Transverse colon (tissue), 4 donors: ENCODE results near the gene MOB3B. TPM values are rescaled to one million over a fixed set of nuclear protein-coding genes. Genes with fewer than 3 reads are reported as not detected.

Experiments used
- DNase-seq: peaks from one replicate; pipeline ENCODE4 v3.0.0-alpha.2; 2019
- H3K27ac ChIP-seq, 4 donors: fragments of 200-600 bp; sonication (generic); 2 replicates each; pipeline ENCODE4 v1.5.1; 2016 to 2018; ENCODE audit warnings: inconsistent platforms in 4 of 4
- H3K27me3 ChIP-seq: fragments of 200-600 bp; sonication (generic); 2 replicates; pipeline ENCODE4 v1.5.1; 2017; ENCODE audit warnings: inconsistent platforms
- H3K36me3 ChIP-seq, 4 donors: fragments of 200-600 bp; sonication (generic); 2 replicates each; pipeline ENCODE4 v1.5.1; 2017 to 2019; ENCODE audit warnings: inconsistent platforms in 4 of 4
- H3K4me1 ChIP-seq, 4 donors: fragments of 200-600 bp; sonication (generic); 2 replicates each; pipeline ENCODE4 v1.5.1; 2017 to 2020; ENCODE audit warnings: inconsistent platforms in 4 of 4
- H3K4me3 ChIP-seq, 4 donors: fragments of 200-600 bp; sonication (generic); 1 replicate in 1 of 4; 2 replicates in 3 of 4; pipeline versions ENCODE4 v1.5.1 to v1.6.1; 2017 to 2019; ENCODE audit warnings: inconsistent platforms in 4 of 4
- H3K9me3 ChIP-seq, 2 donors: fragments of 200-600 bp; sonication (generic); 2 replicates each; pipeline ENCODE4 v1.5.1; 2017 to 2019; ENCODE audit warnings: inconsistent platforms in 2 of 2
- EP300 ChIP-seq: sonication (generic); formaldehyde crosslinking; IDR thresholded peaks from one replicate; pipeline ENCODE4 v1.6.1; 2017; ENCODE audit warnings: antibody characterized with exemption, low read depth
- POLR2A ChIP-seq: fragments of 450-650 bp; IDR thresholded peaks from one replicate; pipeline ENCODE4 v1.6.1; 2016; ENCODE audit warnings: antibody characterized with exemption, mild to moderate bottlenecking, moderate library complexity
- POLR2AphosphoS5 ChIP-seq, 3 donors: sonication (generic); formaldehyde crosslinking; IDR thresholded peaks; one replicate each; pipeline ENCODE4 v1.6.1; 2016; ENCODE audit warnings: antibody characterized with exemption in 3 of 3
- WGBS, 2 donors: methylation state at CpG; one replicate each; pipeline ENCODE4 v1.1.5; 2018; ENCODE audit warnings: low coverage in 1 of 2; 5-methylcytosine and 5-hydroxymethylcytosine counted together
- in situ Hi-C, 4 donors: fragments of 200-750 bp; cut with MboI; loops; one replicate each; pipeline versions ENCODE4 v1.15.0 to v1.15.1; 2017; ENCODE audit warnings: low sequenced_read_pairs in 3 of 4, low pct_ligation_motif_present in 1 of 4, low pct_unique_long_range_greater_than_20kb in 1 of 4
- intact Hi-C: fragments of 100-400 bp; cut with DNase I; formaldehyde crosslinking; loops from one replicate; pipeline ENCODE4 v1.15.1; 2023; ENCODE audit warnings: low total_unique reads
- total RNA-seq, 4 donors: library from RNA; depleted of rRNA; stranded (reverse); fragments of >200 nt; gene quantifications; one replicate each; pipeline ENCODE4 v1.1.0, GENCODE V29; 2016
- TF ChIP-seq, protein P1 (sequence below), 5 experiments: fragments of 200-600 bp in 3 of 5; fragments of 450-650 bp in 2 of 5; sonication (generic) in 3 of 5; IDR thresholded peaks; 1 replicate in 2 of 5; 2 replicates in 3 of 5; pipeline ENCODE4 v1.5.1; 2016 to 2017; ENCODE audit warnings: antibody characterized with exemption in 5 of 5, inconsistent platforms in 3 of 5, mild to moderate bottlenecking in 2 of 5, moderate library complexity in 1 of 5

MOB3B gene
- total RNA-seq, 4 donors from 2014 or later = 18.3 to 39.7 (median 29.1) TPM

DNA sequence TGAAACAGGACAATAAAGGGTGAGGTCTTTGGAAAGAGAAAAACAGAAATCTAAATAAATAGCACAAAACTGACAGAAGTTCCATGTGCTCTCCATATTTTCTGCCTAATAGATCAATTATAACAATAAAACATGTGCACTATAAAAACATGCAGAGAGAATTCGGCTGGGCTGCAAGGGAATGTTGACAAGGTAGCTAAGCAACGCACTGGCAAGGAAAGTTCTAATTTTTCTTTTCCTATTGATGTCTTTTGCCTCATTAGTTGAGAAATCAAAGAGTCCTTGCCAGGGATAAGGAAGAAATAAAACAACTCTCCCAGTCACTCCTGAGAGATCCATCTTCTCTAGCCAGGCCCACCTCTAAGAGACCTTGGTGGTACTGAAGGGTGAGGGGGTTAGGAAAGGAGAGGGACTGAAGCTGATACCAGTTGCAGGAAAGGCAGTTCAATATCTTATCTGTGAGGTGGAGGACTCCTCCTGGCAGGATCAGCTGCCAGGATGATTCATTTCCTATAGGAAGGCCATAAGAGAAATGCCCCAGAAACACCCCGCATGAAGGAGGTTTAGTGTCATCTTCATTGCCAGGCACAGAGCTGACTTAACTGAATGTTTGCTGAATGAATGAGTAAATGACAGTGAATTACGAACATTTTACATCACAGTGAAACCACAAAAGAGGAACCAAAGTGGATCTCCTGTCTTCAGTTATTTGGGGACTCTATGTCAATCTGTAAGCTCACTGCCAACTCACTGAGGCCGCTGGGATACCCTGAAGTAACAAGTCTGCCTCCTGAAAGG lies 69.2 kb downstream of the MOB3B start:
- intact Hi-C loops (no loop called here), in situ Hi-C loops (no loop called here)
- no peaks in the 10 kb centered on the region for H3K27me3 ChIP-seq
- peaks cover 6 to 70% (median 30%) of the 10 kb centered on the region in 4 donors for H3K4me1 ChIP-seq
- DNase-seq = no peak
- no peaks in the 10 kb centered on the region for H3K36me3 ChIP-seq
- 49 to 62% methylated on average over 3 to 5 of the region's 5 CpGs for WGBS, 2 donors
- TF ChIP-seq EP300 = no peak
- TF ChIP-seq, protein P1, sequence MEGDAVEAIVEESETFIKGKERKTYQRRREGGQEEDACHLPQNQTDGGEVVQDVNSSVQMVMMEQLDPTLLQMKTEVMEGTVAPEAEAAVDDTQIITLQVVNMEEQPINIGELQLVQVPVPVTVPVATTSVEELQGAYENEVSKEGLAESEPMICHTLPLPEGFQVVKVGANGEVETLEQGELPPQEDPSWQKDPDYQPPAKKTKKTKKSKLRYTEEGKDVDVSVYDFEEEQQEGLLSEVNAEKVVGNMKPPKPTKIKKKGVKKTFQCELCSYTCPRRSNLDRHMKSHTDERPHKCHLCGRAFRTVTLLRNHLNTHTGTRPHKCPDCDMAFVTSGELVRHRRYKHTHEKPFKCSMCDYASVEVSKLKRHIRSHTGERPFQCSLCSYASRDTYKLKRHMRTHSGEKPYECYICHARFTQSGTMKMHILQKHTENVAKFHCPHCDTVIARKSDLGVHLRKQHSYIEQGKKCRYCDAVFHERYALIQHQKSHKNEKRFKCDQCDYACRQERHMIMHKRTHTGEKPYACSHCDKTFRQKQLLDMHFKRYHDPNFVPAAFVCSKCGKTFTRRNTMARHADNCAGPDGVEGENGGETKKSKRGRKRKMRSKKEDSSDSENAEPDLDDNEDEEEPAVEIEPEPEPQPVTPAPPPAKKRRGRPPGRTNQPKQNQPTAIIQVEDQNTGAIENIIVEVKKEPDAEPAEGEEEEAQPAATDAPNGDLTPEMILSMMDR (IDR thresholded peaks at IDR 0.05) = no peak
- no peak for TF ChIP-seq POLR2AphosphoS5 (IDR thresholded peaks at IDR 0.05)
- peak; percentile 20 for TF ChIP-seq POLR2A
- no peaks in the 10 kb centered on the region for H3K9me3 ChIP-seq
- peak overlapping the region; percentile 48 to 75 (median 56) for H3K27ac ChIP-seq
- no peak overlapping the region for H3K4me3 ChIP-seq

GRCh38 chr9:27457445-27457844 lies 72.2 kb downstream of the MOB3B start:
- no peaks in the 10 kb centered on the region for H3K9me3 ChIP-seq
- peaks cover 6 to 58% (median 26%) of the 10 kb centered on the region in 4 donors for H3K4me1 ChIP-seq
- in situ Hi-C loops = no loop called here
- 54 to 86% methylated on average over 1 to 4 of the region's 4 CpGs for WGBS, 2 donors
- H3K4me3 ChIP-seq = no peak overlapping the region
- peak overlapping the region; percentile 23 to 61 (median 55) for H3K27ac ChIP-seq
- DNase-seq = peak; percentile 83
- peaks cover 0 to 8% (median 0%) of the 10 kb centered on the region in 4 donors for H3K36me3 ChIP-seq
- intact Hi-C loops = no loop called here
- H3K27me3 ChIP-seq = no peaks in the 10 kb centered on the region
- no peak for TF ChIP-seq POLR2A
- peak in 1 of 3 donors; percentile 48 for TF ChIP-seq POLR2AphosphoS5 (IDR thresholded peaks at IDR 0.05)

- intact Hi-C loops = no loop called here
- TF ChIP-seq POLR2AphosphoS5 (IDR thresholded peaks at IDR 0.05) (no peak), POLR2A (no peak), EP300 (no peak)
- TF ChIP-seq, protein P1 (IDR thresholded peaks at IDR 0.05) = no peak
- Histone ChIP-seq H3K27ac (no peak overlapping the region), H3K4me1 (peaks cover 0 to 40% (median 20%) of the 10 kb centered on the region in 4 donors), H3K9me3 (no peaks in the 10 kb centered on the region), H3K4me3 (no peak overlapping the region), H3K36me3 (peaks cover 0 to 8% (median 0%) of the 10 kb centered on the region in 4 donors), H3K27me3 (no peaks in the 10 kb centered on the region)
- WGBS, 2 donors = 59 to 68% methylated on average over 6 of the region's 6 CpGs
- DNase-seq = no peak
- in situ Hi-C loops = no loop called here
Observed at GRCh38 chr9:27453860-27454553, 75.6 kb downstream of the MOB3B start.

DNA sequence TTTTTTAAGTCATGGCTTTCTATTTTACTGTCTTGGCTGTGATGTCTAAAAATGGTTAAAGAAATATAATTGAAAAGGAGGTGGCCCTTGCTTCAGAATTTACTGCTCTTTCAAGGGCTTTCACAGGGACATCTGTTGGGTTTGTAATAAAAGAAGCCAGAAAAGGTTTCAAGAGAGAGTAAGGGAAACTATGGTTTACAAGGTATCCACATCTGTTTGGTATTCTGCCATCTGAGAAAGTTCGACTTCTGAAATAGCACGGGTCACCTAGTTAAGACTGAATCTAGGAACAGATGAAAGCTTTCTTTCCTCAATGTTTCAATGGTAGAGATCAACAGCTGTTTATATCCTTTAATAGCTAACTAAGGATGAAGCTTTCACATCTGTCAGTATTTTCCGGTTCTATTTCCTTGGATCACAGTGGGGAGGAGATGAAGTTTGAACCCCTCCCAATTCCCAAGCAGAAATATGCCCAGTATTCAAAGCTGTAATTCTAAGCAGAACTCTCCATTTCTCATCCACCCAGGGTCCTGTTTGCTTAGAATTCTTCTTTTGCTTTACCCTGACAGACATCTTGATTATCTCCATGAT lies 78.3 kb downstream of the MOB3B start:
- Histone ChIP-seq H3K4me1 (peaks cover 0 to 23% (median 11%) of the 10 kb centered on the region in 4 donors), H3K36me3 (peaks cover 0 to 8% (median 0%) of the 10 kb centered on the region in 4 donors), H3K4me3 (no peak overlapping the region), H3K27ac (peak overlapping the region in 1 of 4 donors; percentile 29), H3K27me3 (no peaks in the 10 kb centered on the region), H3K9me3 (no peaks in the 10 kb centered on the region)
- no peak for DNase-seq
- in situ Hi-C loops = no loop called here
- WGBS, 2 donors = 30 to 31% methylated on average over 3 of the region's 3 CpGs
- intact Hi-C loops = no loop called here
- no peak for TF ChIP-seq POLR2AphosphoS5 (IDR thresholded peaks at IDR 0.05)
- TF ChIP-seq POLR2A = no peak
- no peak for TF ChIP-seq EP300
- TF ChIP-seq, protein P1 (IDR thresholded peaks at IDR 0.05) = no peak
